Hematopoietic multipotent progenitor cell treated with erythropoietin and hydrocortisone succinate and interleukin-3 and kit ligand, for 17 days (in vitro differentiated cells): ENCODE results near the gene RIN3.
"Not testable (repeated sequence)": the region's sequence is repeated elsewhere in the genome, so short reads cannot be mapped to it uniquely, and the experiment has no call there.

Experiments used
- DNase-seq: peaks from one replicate; pipeline ENCODE4 v3.0.0-alpha.2; 2015; ENCODE audit warnings: low spot score

RIN3 gene

DNA sequence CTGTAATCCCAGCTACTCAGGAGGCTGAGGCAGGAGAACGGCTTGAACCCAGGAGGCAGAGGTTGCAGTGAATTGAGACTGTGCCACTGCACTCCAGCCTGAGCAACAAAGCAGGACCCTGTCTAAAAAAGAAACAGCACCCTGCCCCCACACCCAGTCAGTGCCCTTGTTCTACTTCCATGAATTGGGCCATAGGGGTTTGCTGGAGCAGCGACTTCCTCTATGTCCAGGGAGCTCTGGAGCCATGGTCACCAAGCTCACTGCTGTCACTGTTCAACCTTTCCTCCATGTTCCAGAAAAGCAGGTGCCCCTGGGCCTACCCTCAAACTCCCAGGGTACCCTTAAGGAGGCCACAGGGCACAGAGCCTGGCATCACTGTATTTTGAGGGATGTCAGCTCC is 116.8 kb downstream of the RIN3 start:
- DNase-seq, result no peak

DNA sequence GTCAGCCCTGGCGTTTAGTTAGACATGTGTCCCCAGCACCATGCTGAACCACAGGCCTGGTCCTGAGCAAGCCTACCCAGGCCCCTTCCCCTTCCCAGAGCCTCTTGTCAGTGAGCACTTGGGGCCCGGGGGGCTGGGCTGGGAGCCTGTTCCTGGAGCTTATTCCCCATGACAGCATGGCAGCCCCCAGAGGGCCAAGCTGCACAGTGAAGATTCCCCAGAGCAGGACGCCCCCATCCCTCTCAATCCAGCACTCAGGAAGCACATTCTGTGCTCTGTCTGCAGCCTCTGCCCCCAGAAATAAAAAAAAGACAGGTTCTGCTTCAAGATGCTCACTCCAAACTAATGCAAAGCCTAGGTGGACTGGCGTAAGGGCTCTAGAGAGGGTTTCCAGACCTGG is 117.5 kb downstream of the RIN3 start:
- no peak for DNase-seq

DNA sequence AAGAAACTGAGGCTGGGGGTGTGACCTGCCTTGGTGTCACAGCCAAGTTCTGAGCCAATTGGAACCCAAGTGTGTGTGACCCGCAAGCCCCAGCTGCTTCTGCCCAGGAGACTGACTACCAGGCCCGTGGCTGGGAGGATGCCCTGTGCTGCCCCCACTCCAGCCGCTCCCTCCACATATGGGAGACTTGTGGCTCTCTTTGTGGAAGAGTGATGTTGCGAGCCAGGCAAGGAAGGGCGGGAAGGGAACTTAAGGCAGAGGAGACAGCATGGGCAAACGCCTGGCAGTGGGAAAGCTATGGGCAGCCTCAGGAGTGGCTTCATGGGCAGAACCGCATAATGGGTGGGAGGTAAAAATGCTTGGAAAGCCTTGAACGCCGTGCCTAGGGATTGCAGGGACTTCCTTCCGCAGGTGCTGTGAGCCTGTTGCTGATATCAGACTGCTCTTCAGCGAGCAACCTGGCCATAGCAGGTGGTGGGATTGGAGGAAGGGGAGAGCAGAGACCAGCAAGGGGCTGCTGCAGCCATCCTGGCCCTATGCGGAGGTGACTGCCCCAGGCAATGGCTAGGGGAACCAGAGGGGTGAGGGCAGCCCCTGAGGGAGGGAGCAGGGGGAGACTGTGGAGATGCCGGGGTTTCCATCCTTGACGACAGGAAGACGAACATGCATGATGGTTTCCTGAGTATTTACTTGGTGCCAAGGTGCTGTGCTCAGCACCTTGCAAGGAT is 119.1 kb downstream of the RIN3 start:
- DNase-seq, result no peak

DNA sequence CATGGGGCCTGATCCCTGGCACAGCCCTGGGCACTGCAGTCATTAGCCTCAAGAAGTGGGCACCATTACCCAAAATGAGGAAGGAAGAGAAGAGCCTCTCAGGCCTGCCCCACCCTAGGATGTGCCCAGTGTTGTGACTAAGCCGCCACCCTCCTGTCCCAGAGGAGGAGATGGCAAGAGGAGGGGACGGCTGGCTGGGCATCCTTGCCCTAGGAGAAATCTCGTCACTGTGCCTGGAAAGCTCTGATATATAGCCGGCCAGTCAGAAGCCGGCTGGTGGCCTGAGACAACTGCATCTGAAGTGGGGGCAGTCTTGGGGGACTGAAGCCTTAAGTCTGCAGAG is 119.7 kb downstream of the RIN3 start:
- DNase-seq, result no peak

DNA sequence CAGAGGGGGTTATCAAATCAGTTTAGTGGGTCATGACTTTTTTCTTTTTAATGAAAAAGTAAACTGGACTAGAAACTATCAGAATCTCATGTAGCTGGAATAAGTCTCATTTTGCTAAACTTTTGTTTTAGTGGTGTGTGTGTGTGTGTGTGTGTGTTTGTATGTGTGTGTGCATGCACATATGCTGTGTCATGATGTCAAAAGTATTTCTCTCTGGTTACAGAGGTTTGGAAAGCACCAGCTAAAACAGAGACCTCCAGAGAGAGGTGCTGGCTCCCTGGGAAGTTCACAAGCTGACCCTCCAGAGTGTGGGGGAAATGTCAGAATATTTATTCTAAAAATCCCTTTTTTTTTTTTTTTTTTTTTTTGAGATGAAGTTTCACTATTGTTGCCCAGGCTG is 120.1 kb downstream of the RIN3 start:
- no peak for DNase-seq

DNA sequence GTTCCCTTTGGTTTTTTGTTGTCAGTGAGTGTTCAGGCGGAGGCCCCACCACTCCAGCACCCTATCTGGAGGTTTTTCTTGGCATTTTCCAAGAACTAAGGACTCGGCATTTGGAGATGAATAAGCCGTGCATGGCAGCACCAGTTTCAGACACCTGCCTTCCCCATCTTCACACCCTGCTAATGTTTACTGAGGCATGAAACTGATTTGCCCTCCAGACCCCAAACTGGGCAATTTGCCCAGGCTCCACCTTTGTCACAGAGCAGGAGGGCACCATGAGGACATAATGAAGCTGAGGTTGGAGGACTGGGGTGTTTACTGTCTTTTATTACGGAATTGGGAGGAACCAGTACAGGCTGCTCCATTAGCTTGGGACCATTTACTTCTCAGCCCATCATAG is 121.5 kb downstream of the RIN3 start:
- DNase-seq, result no peak

DNA sequence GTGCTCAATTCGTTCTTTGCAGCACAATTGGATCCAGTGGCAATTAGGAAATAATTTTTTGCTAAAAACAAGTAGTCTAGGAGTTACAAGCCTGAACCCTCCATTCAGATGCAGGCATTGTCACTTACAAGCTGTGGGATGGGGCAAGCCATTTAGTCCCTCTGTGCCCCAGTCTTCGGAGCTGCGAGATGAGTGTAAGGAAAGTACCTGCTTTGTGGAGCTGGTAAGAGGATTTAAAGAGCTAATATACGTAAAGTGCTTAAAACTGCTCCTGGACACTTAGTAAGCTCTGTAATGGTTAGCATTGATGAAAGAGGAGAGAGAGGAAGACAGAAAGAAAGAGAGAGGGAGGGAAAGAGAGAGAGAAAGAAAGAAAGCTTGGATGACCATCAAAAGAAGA is 122.3 kb downstream of the RIN3 start:
- no peak for DNase-seq

DNA sequence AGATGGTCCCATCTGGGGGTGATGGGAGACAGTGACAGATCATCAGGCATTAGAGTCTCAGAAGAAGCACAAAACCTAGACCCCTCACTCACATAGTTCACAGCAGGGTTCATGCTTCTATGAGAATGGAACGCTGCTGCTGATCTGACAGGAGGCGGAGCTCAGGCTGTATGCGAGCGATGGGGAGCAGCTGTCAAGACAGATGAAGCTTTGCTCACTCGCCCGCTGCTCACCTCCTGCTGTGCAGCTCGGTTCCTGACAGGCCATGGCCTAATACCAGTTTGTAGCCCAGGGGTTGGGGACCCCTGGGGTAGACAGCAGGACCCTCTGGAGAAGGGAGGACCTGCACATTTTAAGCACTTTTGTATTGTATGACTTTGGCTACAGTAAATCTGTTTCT is 123.6 kb downstream of the RIN3 start:
- no peak for DNase-seq

DNA sequence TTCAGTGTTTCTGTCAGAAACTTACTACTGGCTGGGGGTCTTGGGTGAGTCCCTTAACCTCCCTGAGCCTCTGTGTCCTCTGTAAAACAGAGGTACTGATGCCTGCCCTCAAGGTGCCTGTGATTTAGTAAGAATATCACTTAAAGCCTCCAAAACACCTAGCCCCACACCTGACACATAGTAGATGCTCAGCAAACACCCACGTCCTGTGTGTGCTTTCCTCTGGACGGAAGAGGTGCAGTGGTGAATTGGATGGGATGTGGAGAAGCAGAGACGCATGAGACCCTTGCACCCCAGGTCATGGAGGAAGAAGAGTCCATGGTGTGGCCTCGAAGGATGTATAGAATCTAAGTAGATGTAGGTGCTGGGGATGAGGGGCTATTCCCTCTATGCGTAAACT is 124.3 kb downstream of the RIN3 start:
- no peak for DNase-seq

DNA sequence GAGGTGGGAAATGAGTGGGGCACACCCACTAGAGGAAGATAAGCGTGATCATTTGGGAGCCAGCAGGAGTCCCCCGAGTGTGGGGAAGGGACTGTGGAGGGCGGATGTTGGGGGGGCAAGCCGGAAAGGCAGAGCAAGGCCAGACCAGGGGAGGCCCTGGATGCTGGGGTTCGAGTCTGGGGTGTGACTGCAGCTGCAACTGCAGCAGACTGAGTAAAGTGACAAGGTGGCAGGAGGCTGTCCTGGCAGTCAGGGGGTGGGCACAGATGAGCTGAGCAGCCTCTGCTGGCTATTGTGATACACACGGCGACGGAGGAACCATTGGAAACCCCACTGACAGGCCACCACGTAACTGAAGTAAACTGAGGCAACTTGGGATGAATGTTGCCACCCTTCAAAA is 124.7 kb downstream of the RIN3 start:
- DNase-seq, result no peak

DNA sequence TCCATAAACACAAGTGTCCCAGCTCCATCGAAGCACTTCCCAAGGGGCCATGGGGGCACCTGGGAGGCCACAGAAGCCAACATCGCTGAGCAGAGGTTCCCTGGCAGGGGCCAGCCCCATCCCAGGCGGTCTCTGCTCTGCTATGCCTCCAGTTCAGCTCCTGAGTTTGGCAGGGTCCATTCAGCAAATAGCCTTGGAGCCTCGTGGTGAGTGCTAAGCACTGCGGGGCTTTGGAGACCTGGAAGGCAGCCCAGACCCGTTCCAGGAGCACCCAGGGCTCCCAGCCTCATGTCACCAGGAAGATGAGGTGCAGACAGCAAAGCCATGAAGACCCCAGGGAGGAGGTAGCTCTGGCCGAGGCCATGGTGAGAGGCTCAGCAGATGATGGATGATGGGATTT is 125.3 kb downstream of the RIN3 start:
- no peak for DNase-seq

DNA sequence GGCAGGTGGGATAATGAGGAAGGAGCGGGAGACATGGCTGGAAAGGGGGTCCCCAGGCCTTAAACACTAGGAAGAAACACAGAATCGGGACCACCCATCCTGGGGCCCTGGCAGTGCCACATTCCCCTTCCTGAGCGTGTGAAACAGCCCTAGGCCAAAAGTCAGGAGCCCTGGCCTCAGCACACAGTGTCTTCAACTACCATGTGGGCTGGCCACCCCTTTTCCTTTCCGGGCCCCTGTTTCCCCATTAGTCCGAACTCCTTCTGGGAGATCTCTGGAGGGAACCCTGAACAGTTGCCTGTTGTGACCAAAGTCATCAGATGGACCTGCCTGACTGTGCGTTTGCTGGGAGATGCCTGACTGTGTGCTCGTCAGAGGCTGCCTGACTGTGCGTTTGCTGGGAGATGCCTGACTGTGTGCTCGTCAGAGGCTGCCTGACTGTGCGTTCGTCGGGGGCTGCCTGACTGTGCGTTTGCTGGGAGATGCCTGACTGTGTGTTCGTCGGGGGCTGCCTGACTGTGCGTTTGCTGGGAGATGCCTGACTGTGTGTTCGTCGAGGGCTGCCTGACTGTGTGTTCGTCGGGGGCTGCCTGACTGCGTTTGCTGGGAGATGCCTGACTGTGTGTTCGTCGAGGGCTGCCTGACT is 126.0 kb downstream of the RIN3 start:
- DNase-seq, result not testable (repeated sequence)

DNA sequence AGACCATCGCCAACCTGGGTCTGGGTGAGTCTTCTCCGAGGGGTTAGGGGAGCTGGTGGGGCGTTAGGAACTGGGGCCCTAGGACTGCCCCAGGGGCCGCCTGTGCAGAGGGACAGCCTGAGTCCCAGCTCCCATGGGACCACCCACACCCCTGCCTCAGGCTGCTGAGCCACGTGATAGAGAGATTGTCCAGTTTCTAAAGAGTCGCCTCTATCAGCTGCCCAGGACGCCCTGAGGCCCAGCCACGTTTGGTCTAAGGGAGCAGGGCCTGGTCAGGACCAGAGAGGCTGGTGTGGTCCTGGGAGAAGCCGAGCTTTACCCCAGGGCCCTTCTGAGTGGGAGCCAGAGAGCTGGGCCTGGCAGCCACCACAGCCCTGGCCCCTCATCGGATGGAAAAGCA is 127.7 kb downstream of the RIN3 start:
- DNase-seq, result no peak

DNA sequence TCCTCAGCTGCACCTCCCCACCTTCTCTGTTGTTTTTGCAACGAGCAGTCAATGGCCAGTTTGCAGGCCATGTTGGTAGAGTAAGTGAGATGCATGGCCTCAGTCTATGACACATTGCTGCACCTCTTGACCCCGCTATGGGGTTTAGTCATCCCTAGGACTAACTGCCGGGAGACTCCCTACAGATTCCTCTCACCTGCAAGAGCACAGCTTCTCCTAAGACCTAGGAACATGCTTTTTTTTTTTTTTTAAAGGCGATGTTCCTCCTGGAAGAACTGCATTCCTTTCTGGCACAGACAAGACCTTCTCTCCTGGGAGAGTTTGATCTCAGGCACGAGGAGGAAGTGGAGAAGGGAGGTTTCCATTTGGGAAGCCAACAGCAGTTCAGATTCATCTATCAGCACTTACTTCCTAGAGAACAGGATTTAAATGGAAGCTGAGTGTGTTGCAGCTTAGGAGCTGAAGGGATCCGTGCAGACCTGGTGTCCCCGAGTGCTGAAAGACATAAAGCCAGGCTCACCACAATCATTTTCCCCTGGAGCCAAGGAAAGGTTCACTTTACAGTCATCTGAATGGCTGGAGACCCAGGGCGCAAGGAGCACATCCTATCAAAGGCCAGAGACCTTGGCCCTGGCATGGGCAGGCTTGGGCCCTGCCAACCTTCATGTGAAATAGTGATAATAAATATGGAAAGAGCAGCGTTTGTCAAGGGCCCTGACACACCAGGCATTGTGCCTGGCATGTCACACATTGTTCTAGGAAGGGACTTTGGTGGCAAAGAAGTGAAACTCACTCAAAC is 130.8 kb downstream of the RIN3 start:
- DNase-seq, result no peak

DNA sequence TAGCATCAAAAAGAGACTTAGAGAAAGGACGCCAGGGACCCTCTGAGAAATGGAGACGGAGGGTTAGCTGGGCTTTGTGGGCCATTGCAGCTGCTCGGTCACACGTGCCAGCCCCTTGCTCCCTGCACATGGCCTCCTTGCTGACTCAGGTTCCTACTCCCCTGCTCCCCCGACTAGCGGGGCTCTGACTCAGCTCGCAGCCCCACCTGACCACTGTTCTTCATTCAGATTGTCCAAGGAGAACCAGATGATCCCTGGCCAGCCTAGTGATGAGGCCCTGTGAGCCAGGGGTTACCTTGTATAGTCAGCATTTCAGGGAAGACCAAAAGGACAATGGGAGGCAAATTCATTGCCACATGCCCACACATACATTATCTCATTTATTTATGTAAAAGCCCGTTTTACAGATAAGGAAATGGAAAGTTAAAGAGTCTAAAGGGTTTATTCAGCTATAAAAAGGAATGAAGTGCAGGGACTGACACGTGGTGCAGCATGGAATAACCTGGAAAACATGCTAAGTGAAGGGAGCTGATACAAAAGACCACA is 131.5 kb downstream of the RIN3 start:
- no peak for DNase-seq

DNA sequence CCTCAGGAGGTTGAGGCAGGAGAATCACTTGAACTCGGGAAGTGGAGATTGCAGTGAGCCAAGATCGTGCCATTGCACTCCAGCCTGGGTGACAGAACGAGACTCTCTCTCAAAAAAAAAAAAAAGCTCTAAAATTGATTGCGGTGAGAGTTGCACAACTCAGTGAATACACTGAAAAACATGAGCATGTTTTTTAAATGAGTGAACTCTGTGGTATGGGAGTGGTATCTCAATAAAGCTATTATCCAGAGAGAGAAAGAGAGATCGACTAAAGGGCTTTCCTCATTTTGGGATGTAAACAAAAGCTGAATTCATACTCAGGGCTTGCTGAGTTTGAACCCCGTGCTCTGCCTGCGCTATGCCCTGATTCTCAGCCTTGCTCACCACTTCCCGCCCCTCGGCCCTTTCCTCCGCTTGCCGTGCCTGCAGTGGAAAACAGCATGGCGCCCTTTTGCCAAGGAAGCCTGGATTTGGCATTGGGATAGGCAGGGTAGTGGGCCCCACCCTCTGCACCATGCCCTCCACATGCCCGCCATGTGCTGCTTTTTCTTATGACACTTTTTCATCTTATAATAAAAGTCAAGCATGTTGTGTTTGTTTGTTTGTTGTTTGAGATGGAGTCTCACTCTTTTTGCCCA is 132.4 kb downstream of the RIN3 start:
- DNase-seq, result no peak

DNA sequence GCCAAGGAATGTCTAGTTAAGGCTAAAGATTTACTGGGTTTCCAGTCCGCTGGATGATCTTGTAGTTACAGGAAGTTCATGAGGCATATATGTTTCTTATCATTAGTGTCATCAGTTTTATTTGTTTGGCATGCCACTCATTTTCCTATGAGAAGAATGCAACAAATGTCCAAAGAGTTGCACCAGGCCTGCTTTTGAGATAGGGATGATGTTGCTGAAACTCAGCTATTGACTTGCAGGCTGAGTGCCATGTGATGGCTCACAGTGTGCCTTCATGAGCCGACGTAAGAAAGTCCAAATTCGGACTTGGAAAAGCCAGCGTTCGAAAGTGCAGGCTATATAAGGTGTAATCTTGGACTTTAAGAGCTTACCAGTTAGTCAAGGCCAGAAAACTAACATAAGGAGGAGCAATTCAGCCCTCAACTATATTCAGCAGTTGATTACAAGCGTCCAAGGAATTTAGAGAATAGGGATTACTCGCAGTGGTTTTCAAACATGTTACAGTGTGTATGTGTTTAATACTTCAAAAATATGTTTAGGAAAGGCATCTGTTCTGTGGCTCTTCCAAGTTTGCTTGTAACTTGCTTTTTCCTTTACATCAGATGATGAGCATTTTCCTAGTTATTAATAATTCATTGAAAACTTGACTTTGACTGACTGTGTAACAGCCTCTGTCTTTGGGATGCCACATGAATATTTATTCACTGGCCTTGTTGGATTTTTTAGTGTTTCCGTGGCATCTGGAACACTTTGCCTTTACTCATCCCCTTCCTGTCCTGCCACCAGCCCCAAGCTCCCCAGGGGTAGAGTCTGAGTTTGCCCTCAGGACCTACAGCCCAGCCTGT is 133.6 kb downstream of the RIN3 start:
- DNase-seq, result no peak

DNA sequence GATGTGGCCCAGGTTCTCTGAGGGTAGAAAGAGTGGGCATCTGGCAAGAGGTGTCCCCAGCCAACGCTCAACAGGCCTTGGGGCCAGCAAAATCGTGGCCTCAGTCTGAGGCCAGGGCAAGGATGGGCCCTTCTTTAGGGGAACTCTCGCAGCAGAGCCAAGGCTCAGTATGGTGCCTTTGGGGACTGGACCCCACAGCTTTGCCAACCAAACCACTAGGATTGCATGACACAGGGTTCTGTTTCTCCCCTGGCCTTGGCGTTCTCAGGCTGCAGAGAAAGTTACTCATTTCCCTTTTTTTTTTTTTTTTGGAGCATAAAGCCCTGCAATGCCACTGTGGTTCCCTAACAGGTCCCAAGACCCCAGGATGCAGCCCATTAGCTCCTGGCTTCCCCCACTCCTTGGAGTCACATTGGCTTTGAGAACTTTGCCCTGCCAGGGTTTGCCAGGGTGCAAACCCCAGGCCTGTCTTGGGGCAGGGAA is 134.3 kb downstream of the RIN3 start:
- no peak for DNase-seq

DNA sequence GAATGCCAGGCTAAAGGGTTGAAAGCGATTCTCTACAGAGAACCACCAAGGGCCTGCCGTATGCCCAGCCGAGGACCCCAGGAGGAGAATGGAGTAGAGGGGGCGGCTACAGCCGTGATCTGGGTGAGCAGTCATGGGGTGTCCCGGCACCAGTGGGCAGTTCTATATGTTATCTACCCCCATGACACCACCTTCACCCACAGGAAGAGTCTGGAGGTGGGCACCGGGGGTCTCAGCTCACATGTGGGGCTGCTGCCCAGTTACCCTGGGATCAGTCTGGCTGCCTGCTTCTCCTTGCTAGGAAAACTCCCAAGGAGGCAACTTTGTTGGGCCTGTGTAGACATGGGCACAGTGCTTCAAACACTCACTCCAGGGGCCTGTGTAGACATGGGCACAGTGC is 135.5 kb downstream of the RIN3 start:
- DNase-seq, result no peak

DNA sequence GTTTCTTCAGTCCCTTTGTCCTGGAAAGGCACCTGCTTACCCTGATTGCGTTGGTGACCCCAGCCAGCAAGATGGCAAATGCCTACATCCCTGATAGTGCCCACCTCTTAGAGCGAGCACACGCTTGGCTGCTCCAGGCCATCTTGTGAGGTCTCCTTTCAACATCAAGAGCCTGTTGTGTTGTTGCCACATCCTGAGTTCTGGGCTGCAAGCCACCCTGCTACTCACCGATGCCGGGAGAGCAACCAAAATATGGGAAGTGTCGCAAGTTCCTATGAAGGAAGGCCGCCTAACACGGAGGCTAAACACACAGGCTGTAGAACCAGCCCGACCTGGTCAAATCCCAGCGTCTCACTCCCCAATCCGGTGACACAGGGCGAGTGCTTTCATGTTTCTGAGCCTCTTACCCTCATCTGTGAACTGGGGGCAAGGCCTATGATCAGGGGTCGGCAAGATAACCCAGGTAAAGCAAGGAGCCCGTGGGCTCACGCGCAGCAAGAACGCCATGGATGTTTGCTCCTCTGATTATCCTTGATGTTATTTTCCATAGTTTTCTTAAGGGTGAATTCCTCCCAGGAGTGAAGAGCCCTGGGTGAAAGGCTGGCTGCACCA is 136.5 kb downstream of the RIN3 start:
- no peak for DNase-seq

DNA sequence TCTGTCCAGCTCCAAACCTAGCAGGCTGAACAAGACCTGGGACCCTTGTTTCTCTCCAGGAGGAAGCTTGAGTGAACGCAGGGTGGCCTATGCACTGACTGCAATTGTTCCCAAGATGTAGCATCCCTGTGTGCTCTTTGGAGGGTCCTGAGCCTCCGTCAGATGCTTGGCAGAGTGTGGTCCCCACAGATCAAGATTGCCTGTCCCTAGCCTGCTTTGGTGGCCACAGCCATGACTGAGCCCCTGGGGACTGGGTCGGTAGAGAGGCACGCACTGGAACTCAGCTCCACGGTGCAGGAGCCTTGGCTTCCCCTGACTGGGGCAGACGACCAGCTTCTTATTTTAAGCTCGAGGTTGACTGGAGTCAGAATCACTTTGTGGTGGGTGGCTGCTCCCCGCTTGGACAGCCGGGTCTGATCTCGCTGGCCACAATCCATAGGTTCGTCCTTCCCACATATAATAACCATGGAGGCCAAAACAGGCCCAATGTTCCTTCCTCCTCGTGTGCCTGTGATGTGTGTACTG is 137.1 kb downstream of the RIN3 start:
- DNase-seq, result no peak
